T1000 (cell line): Measurements from ENCODE around the gene MEGF6.

Source experiments
- DNase-seq: peaks from one replicate; lab custom pipeline; 2025; ENCODE audit warnings: mixed read lengths; lab: John Stamatoyannopoulos, UW

The MEGF6 gene, protein sequence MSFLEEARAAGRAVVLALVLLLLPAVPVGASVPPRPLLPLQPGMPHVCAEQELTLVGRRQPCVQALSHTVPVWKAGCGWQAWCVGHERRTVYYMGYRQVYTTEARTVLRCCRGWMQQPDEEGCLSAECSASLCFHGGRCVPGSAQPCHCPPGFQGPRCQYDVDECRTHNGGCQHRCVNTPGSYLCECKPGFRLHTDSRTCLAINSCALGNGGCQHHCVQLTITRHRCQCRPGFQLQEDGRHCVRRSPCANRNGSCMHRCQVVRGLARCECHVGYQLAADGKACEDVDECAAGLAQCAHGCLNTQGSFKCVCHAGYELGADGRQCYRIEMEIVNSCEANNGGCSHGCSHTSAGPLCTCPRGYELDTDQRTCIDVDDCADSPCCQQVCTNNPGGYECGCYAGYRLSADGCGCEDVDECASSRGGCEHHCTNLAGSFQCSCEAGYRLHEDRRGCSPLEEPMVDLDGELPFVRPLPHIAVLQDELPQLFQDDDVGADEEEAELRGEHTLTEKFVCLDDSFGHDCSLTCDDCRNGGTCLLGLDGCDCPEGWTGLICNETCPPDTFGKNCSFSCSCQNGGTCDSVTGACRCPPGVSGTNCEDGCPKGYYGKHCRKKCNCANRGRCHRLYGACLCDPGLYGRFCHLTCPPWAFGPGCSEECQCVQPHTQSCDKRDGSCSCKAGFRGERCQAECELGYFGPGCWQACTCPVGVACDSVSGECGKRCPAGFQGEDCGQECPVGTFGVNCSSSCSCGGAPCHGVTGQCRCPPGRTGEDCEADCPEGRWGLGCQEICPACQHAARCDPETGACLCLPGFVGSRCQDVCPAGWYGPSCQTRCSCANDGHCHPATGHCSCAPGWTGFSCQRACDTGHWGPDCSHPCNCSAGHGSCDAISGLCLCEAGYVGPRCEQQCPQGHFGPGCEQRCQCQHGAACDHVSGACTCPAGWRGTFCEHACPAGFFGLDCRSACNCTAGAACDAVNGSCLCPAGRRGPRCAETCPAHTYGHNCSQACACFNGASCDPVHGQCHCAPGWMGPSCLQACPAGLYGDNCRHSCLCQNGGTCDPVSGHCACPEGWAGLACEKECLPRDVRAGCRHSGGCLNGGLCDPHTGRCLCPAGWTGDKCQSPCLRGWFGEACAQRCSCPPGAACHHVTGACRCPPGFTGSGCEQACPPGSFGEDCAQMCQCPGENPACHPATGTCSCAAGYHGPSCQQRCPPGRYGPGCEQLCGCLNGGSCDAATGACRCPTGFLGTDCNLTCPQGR (N-terminal part only)

DNA sequence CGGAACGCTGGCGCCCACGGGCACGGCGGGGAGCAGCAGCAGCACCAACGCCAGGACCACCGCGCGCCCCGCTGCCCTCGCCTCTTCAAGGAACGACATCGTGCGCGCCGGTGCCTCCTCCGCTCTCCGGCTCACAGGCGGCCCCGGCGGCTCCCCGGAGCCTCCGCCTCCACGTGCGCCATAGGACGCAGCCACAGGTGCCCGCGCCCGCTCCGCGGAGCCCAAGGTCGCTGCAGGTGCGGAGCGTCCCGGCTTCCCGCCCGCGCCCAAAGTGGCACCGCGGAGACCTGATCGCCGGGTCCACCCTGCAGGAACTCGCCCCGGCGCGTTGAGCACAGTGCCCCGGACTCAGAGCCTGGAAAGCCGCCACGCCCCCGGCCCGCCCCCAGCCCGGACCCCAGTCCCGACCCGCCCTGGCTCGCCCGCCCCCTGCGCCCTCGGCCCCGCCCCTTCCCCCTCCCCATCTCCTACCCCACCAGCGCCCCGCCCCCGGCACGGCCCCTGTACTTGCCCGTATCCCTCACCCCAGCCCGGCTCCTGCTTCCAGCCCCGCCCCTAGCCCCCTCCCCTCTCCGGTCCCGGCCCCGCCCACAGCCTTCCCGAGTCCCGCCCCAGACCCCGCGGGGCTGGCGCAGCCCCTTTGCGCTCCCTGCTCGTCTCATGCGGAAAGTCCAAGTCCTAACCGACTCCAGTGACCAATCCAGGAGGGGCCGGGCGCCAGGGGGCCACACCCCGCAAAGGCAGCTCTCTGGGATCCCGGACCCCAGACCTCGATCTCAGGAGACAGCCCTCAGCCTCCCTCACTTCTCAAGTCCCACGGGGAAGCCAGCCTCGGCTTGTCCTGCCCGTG lies at the start of gene MEGF6:
Gene MEGF6 (minus strand): TSS at position 339 of the 850 bp plus-strand sequence. CDS start 240 bp downstream, at position 99.
- DNase-seq, result no peak

DNA sequence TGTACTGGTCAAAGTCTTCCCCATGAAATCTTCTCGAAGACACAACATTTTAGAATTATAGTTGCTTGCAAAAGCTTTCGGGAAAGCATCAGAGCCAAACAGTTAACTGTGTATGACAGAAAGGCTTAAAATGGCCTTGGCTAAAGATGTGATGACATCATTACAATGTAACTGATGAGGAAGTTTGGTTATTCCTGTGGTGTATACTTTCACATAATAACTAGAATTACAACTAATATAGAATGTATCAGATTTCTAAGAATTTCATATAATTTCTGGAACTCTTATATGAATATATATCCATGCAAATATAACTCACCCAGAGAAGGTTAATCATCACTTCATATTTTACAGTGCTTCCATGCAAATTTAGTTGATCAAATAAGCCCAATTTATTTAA lies 49.4 kb upstream of the MEGF6 start:
- no peak for DNase-seq

DNA sequence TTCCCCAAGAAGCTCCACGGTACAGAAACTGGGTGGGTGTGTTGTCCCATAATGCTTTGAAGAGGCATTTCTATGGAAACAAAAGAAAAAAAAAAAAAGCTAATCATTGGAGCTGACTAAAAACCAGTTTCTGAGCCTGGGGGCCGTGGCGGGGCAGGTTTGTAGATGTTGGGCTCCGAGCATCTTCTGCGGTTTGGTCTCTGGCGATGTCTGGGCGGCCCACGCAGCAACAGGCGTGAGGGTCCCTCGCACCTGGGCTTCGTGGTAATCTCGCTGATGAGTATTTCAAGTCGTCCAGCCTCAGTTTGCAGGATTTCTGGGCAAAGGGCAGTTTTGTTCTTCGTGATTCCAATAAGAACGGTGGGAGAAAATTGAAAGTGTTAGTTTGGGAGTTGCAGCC lies 47.8 kb upstream of the MEGF6 start:
- no peak for DNase-seq

DNA sequence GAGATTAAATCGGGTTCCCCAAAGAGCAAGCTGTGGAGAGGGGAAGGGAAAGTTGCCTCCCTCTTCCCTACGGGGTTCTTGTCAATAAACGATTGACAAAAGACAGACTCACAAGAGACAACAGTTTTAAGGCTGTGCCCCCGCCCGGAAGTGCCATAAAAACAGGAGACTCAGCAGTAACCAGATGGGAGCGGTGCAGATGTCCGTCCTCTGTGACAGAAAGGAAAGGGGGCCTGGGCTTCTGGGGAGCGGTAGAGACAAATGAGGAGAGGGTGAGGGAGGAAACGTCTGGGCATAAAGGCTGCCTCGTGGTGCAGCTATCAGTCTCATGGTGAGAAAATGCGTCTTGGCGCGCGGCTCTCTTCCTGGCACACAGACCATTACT lies 46.9 kb upstream of the MEGF6 start:
- DNase-seq, result no peak

DNA sequence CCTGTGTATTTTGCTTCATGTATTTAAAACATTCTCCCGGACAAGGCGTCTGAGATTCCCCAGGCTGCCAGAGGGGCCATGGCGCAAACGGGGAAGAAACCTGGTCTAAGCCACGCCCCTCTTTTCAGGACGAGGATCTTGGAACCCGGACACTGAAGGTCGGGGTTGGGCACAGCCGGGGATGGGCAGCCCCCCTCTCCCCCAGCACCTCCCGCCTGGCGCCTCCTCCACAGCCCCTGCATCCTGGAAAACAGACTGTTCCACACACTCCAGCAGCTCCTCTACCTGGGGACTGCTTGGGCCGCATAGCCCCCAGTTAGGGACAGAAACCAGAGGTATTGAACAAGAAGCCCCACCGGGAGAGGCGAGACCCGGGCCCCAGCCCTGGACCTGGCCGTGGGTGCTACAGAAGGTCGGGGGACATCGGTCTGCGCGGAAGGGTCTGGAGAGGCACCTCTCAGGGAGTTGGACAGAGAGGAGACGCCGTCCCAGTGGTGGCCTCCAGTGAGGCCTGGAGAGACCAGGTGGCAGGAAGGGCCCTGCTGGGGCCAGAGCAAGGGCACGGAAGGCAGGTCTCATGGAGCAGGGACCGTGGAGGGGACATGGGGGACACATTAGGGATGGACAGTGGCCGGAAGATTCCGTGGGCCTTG lies 46.4 kb upstream of the MEGF6 start:
- DNase-seq, result no peak

DNA sequence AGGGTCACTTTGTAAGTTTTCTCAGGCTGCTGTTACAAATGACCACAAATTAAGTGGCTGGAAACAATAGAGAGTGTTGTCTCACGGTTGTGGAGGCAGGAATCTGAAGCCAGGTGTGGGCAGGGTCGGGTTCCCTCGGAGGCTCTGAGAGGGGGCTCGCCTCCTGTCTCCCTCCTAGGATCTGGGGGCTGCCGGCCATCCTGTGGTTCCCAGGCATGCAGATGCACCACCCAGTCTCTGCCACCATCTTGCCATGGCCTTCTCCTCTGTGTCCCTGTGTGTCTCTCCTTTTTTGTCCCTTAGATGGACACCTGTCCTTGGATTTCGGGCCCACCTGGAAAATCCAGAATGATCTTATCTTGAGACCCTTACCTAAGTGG lies 45.8 kb upstream of the MEGF6 start:
- DNase-seq, result no peak

DNA sequence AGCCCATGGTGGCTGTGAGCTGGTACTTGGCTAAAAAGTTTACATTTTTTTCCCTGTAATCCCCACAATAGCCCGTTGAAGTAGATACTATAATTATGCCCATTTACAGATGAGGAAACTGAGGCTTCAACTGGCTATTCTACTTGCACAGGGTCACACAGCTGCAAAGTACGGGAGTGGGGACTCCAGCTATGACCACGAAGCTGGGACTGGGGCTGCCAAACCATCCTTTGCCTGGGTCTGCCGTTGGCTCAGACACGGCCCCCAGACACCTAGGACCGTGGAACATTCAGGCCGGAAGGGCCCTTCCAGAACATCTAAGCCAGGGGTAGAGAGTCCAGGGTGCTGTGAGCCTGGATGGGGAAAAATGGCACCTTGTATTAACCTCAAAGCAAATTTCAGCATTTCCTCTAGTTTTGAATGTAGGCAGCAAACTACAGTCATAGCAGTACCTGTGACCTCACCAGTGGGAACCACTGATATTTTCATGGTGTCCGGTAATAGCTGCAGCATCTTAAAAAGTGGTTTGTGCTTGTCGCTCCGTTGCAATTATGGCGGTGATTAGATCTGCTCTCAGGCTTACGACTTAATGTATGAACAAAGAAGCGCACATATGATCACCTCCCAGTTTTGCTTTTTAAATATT lies 45.3 kb upstream of the MEGF6 start:
- no peak for DNase-seq

DNA sequence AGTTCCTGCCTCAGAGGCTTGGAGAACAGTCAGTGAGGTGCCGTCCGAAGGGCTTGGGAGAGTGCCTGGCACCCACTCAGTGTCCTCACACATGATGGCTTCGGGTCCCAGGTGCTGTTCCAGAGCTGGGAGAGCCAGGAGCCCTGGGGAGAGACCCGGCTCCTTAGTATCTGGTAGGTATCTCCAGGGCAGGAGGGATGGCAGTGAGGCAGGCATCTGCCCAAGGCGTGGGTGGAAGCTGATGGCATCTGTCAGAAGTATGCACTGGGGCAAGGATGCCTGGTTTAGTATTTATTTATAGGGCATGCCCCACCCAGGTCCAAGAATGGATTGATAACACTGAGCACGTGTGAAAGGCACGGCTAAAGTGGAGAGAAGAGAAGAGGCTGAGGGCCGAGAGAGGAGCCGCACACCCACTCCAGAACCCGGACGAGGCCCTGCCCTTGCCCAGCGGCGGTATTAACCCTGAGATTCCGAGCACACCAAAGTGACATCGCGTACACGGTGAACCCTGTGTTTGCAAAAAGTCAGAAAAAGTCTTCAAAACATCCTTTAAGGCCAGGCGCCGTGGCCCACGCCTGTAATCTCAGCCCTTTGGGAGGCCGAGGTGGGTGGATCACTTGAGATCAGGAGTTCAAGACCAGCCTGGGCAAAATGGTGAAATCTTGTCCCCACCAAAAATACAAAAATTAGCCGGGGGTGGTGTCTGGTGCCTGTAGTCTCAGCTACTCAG lies 43.4 kb upstream of the MEGF6 start:
- no peak for DNase-seq

DNA sequence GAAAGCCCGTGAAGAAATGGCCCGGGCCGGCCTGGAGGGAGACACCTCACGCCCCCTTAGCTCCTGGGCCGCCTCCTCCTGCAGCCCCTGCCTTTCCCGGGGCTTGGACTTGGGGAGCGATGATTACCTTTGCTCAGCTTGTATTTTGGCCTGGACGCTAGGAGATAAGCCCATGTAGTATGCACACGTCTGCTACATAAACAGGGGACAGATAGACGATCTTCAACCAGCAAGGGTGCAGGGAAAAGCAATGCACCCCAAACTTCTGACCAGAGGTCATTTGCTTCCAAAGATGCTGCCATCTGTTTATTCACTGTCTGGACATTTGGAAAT lies 41.9 kb upstream of the MEGF6 start:
- DNase-seq, result no peak

DNA sequence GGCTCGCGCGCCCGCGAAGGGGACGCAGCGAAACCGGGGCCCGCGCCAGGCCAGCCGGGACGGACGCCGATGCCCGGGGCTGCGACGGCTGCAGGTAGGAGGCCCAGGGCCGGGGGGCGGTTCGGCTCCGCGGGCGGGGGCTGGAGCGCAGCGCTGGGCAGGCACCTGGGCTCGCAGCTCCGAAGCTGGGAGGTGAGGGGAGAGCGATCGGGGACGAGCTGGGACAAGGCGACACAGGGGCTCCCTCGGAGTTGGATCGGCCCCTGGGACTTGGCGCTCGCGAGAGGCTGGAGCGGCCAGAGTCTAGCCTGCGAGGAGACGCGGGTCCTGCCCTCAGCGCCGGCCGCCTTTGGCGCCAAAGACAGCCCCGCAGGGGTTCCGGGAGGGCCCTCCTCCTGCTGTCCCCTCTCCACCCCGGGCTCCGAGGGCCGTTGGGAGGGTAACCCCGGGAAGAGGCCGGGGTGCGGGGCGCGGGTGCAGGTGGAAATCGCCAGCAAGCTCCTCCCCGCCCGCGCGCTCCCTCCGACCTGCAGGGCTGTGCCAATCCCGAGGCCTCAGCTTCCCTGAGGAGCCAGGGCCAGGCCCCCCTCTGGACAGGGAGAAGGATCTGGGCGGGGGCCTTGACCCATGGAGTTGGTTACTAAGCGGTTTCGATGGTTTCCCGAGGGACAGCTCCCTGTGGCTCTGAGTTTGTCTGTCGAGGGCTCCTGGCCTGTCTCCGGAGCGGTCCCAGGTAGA lies 41.4 kb upstream of the MEGF6 start:
- no peak for DNase-seq

DNA sequence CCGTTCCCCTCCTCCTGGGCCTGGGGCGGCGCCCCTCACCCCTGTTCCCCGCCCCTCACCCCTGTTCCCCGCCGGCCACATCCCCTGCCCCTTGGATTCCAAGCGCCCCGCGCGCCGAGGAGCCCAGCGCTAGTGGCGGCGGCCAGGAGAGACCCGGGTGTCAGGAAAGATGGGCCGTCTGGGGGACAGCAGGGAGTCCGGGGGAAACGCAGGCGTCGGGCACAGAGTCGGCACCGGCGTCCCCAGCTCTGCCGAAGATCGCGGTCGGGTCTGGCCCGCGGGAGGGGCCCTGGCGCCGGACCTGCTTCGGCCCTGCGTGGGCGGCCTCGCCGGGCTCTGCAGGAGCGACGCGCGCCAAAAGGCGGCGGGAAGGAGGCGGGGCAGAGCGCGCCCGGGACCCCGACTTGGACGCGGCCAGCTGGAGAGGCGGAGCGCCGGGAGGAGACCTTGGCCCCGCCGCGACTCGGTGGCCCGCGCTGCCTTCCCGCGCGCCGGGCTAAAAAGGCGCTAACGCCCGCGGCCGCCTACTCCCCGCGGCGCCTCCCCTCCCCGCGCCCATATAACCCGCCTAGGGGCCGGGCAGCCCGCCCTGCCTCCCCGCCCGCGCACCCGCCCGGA lies 40.7 kb upstream of the MEGF6 start, which contains the start of gene TP73:
Gene TP73 (plus strand): TSS at position 587 of the 618 bp plus-strand sequence. CDS start 29,850 bp downstream, outside the sequence.
- DNase-seq, result no peak

DNA sequence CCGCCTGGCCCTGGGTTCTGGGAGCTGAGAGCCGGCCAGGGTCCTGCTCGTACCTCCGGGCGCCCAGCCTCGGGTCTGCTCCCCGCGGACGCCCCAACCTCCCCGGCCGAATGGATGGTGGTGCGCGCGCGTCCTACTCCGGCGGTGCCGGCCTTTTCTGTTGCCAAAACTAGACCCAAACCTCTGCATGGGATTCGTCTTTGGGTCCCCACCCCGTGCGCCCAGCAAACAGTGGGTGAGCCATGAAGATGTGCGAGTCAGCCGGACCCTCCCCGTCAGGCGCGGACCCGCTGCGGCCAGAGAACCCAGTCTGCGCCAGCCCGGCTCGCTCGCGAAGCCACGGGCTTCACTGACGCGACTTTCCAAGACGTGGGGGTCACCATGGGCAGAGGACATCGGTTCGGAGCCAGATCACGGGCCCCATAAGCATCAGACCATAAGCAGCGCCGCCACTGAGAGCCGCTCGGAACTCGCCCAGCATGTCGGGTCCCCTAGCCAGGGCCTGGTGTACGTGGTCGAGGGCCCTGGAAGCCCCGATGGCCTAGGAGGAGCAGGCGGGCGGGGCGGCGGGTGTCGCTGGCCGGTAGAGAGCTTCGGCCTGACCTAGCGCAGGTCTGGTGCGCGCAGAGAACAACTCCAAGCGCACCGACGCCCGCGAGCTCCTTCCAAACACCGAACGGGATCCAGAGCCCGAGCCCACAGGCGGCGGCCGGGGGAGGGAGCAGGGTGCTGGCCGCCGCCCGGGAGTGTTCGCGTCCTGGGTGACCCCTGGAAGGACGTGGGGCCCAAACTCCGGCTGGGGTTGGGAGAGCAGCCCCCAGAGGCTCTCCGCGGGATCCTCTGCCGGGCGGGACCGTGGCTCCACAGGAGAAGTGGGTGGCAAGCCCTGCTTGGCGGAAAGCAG lies 40.0 kb upstream of the MEGF6 start:
- no peak for DNase-seq

DNA sequence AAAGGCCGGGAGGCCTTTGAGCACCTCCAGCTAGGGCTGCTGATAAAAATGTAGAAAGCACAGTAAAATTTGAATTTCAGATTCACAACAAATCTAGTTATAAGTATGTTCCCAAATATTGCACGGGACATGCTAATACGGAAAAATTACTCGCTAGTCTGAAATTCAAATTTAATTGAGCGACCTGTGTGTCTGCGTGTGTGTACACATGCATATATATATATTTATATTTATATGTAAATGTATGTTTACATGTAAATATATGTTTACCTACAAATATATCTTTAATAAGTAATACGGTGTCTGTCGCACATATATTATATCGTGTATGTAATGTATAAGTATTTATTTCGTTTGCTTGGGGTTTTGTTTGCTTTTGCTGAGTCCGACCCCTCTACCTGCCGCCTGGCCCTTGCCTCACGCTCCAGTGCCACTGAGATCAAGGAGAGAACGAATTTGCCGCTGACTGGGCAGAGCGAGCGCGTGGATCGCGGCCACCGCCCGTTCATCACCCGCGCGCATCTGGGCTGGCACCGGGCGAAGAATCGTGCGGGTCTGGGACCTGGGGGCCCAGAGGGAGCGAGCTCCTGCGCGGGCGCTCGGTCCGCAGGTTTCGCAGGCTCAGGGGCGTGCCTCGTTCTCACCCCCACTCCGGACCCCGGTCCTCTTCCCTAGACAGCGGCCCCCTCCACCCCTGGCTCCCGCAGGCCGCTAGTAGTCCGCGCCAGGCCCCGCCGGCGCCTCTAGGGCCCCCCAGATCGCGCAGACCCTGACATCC lies 39.1 kb upstream of the MEGF6 start:
- no peak for DNase-seq

DNA sequence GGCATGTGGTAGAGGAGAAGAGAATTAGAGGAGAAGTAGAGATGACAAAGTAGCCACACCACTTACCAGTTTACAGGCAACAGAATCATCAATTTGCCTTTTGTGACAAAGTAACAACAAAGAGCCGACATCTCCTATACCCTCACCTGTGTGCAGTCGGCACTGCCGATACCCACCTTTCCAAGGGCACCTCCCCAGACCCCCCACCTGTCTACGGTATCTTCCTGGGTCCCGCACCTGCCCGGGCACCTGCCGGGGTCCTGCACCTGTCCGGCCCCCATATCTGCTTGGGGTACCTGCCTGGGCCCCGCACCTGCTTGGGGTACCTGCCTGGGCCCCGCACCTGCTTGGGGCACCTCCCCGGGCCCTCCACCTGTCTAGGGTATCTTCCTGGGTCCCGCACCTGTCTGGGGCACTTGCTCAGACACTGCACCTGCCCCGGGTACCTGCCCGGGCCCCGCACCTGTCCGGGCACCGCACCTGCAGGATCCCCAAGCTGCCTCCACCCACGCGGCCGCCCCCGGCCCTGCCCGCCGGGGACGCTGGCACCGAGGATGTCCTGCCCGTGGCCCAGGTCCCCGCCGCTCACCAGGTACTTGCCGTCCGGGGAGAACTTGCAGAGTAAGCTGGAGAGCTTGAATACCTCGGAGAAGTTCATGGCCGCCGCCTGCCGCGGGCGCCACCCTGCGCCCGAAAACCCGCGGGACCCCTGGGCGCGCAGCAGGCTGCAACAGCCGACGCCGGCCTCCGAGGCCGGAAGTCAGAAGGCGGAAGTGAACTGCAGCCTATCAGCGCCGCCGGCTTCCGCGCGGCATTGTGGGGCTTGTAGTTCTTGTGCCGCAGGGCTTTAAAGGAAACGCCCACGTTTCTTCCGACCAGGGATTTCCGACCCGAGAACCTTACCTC lies 38.3 kb upstream of the MEGF6 start, which contains the start of gene WRAP73:
Gene WRAP73 (minus strand): TSS at position 762 of the 906 bp plus-strand sequence. CDS start 104 bp downstream, at position 658.
- DNase-seq, result peak; percentile 65

DNA sequence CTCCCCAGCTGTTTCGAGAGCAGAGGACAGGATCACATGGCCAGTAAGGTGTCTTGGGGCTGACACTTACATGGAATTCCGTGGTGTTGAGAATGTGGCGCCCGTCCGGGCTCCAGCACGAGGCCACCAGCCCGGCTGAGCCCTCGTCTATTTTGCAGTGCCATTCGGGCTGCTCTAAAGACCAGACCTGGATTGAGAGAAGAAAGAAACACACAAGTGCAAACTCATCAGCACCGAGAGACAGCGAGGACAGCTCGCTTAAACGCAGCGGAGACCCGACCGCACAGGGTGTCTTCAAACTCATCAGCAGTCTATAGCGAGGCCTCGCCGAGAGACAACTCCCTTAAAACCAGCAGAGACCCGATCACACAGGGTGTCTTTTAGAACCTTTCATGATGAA lies 35.3 kb upstream of the MEGF6 start:
- DNase-seq, result no peak
